Gastroesophageal sphincter (tissue), 4 donors: ENCODE results near the gene HELZ. TPM values are rescaled to one million over a fixed set of nuclear protein-coding genes. Genes with fewer than 3 reads are reported as not detected.
A peak's percentile ranks its signal among the peaks of the same experiment; 100 is the strongest.

Source experiments
- ATAC-seq: fragments of 150-250 bp; one replicate; pipeline ENCODE4 v1.9.1; 2016; ENCODE audit warnings: mild to moderate bottlenecking, moderate library complexity
- H3K27ac ChIP-seq, 4 donors: fragments of 200-600 bp; sonication (generic) in 3 of 4; 1 replicate in 3 of 4; 2 replicates in 1 of 4; pipeline ENCODE4 v1.5.1; 2016 to 2019
- H3K27me3 ChIP-seq: fragments of 200-600 bp; sonication (generic); one replicate; pipeline ENCODE4 v1.5.1; 2019
- H3K36me3 ChIP-seq, 2 donors: fragments of 200-600 bp; sonication (generic); one replicate each; pipeline ENCODE4 v1.5.1; 2019; ENCODE audit warnings: control low read depth in 1 of 2
- H3K4me1 ChIP-seq, 3 donors: fragments of 200-600 bp; sonication (generic); 1 replicate in 2 of 3; 2 replicates in 1 of 3; pipeline ENCODE4 v1.5.1; 2016 to 2019; ENCODE audit warnings: control low read depth in 2 of 3
- H3K4me3 ChIP-seq, 2 donors: fragments of 200-600 bp; sonication (generic); one replicate each; pipeline ENCODE4 v1.5.1; 2019; ENCODE audit warnings: mild to moderate bottlenecking in 1 of 2, moderate library complexity in 1 of 2
- H3K9me3 ChIP-seq, 3 donors: fragments of 200-600 bp; sonication (generic); one replicate each; pipeline ENCODE4 v1.5.1; 2017 to 2019; ENCODE audit warnings: control low read depth in 2 of 3
- EP300 ChIP-seq: sonication (generic); formaldehyde crosslinking; IDR thresholded peaks from one replicate; pipeline ENCODE4 v1.6.1; 2017; ENCODE audit warnings: antibody characterized with exemption, mild to moderate bottlenecking
- POLR2A ChIP-seq, 2 donors: fragments of 450-650 bp; IDR thresholded peaks; one replicate each; pipeline ENCODE4 v1.6.1; 2017; ENCODE audit warnings: antibody characterized with exemption in 2 of 2, mild to moderate bottlenecking in 2 of 2, moderate library complexity in 1 of 2
- POLR2AphosphoS5 ChIP-seq: sonication (generic); formaldehyde crosslinking; IDR thresholded peaks from one replicate; pipeline ENCODE4 v1.6.1; 2017; ENCODE audit warnings: antibody characterized with exemption
- WGBS, 2 donors: methylation state at CpG; one replicate each; pipeline ENCODE4 v1.1.5; 2018; ENCODE audit warnings: low coverage in 1 of 2; 5-methylcytosine and 5-hydroxymethylcytosine counted together
- total RNA-seq, 4 donors: library from RNA; depleted of rRNA; stranded (reverse); fragments of >200 nt; gene quantifications; one replicate each; pipeline ENCODE4 v1.1.0, GENCODE V29; 2016
- TF ChIP-seq, protein P1 (sequence below), 4 experiments: fragments of 200-600 bp in 2 of 4; fragments of 450-650 bp in 2 of 4; sonication (generic) in 1 of 4; IDR thresholded peaks; one replicate each; pipeline ENCODE4 v1.5.1; 2017 to 2019; ENCODE audit warnings: antibody characterized with exemption in 4 of 4, mild to moderate bottlenecking in 2 of 4, moderate library complexity in 2 of 4

HELZ gene
- total RNA-seq, 4 donors from 2014 or later: 43.7 to 70.2 (median 58.3) TPM

- Histone ChIP-seq H3K9me3 (no peaks in the 10 kb centered on the region), H3K36me3 (no peaks in the 10 kb centered on the region), H3K27me3 (no peaks in the 10 kb centered on the region), H3K4me3 (no peak overlapping the region), H3K4me1 (no peaks in the 10 kb centered on the region), H3K27ac (no peak overlapping the region)
- 85 to 100% methylated on average over 3 to 5 of the region's 13 CpGs for WGBS, 2 donors
- no peak for ATAC-seq
- TF ChIP-seq, protein P1, sequence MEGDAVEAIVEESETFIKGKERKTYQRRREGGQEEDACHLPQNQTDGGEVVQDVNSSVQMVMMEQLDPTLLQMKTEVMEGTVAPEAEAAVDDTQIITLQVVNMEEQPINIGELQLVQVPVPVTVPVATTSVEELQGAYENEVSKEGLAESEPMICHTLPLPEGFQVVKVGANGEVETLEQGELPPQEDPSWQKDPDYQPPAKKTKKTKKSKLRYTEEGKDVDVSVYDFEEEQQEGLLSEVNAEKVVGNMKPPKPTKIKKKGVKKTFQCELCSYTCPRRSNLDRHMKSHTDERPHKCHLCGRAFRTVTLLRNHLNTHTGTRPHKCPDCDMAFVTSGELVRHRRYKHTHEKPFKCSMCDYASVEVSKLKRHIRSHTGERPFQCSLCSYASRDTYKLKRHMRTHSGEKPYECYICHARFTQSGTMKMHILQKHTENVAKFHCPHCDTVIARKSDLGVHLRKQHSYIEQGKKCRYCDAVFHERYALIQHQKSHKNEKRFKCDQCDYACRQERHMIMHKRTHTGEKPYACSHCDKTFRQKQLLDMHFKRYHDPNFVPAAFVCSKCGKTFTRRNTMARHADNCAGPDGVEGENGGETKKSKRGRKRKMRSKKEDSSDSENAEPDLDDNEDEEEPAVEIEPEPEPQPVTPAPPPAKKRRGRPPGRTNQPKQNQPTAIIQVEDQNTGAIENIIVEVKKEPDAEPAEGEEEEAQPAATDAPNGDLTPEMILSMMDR (IDR thresholded peaks at IDR 0.05): no peak
- TF ChIP-seq POLR2A (IDR thresholded peaks at IDR 0.05) (no peak), EP300 (no peak), POLR2AphosphoS5 (no peak)
Observed at GRCh38 chr17:67032985-67033384, 212.0 kb downstream of the HELZ start.

GRCh38 chr17:67032382-67032781 is 212.6 kb downstream of the HELZ start:
- H3K9me3 ChIP-seq: no peaks in the 10 kb centered on the region
- no peak overlapping the region for H3K27ac ChIP-seq
- TF ChIP-seq, protein P1 (IDR thresholded peaks at IDR 0.05): no peak
- TF ChIP-seq POLR2A (IDR thresholded peaks at IDR 0.05): no peak
- TF ChIP-seq EP300: no peak
- TF ChIP-seq POLR2AphosphoS5: no peak
- H3K36me3 ChIP-seq: no peaks in the 10 kb centered on the region
- no peaks in the 10 kb centered on the region for H3K4me1 ChIP-seq
- H3K27me3 ChIP-seq: no peaks in the 10 kb centered on the region
- peak; percentile 25 for ATAC-seq
- no peak overlapping the region for H3K4me3 ChIP-seq
- WGBS, 2 donors: 74 to 100% methylated on average over 1 to 6 of the region's 14 CpGs

DNA sequence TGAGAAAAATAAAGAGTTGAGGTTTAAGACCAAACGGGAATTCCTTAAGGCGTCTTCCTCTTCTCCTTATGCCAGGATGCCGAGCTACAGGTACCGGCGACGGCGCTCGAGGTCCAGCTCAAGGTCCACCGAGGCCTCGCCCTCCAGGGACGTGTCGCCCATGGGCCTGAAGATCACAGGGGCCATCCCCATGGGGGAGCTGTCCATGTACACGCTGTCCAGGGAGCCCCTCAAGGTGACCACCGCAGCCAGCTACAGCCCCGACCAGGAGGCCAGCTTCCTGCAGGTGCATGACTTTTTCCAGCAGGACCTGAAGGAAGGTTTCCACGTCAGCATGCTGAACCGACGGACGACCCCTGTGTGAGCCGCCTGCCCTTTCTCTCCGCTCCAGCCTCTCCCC is 214.4 kb downstream of the HELZ start:
- WGBS, 2 donors: 93% methylated on average over 10 of the region's 21 CpGs; no CpG with 5 or more reads in 1 of the 2 donors
- no peaks in the 10 kb centered on the region for H3K4me1 ChIP-seq
- no peak overlapping the region for H3K27ac ChIP-seq
- no peak overlapping the region for H3K4me3 ChIP-seq
- no peaks in the 10 kb centered on the region for H3K9me3 ChIP-seq
- no peaks in the 10 kb centered on the region for H3K27me3 ChIP-seq
- H3K36me3 ChIP-seq: no peaks in the 10 kb centered on the region
- no peak for ATAC-seq
- no peak for TF ChIP-seq EP300
- no peak for TF ChIP-seq POLR2A (IDR thresholded peaks at IDR 0.05)

DNA sequence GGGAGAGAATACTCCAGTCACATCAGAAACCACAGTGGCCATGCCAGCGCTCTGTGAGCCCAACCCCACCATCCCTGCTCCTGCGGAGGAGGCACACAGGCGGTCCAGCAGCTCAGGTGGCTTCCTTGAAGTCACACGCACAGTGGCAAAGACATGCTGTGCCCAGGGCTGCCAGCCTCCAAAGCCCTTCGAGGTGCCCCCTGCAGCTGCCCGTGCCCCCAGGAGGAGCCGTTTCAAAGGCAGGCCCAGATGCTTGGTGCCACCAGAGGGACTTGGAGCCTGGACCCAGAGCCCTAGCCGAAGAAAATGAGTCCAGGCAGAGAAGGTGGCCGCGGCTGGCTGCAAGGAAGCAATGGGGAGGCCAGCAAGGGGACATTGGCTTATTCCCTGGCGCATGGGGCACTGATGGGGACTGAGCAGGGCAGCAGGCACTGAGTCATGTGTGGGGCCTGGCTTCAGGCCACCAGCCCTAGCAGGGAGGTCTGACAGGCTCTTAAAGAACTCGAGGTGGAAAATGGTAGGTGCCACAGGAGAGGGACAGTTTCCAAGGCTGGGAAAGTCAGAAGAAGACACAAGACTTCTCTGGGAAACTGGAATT is 217.9 kb downstream of the HELZ start:
- H3K36me3 ChIP-seq: no peaks in the 10 kb centered on the region
- 0 to 29% methylated on average over 1 of the region's 12 CpGs for WGBS, 2 donors
- ATAC-seq: no peak

DNA sequence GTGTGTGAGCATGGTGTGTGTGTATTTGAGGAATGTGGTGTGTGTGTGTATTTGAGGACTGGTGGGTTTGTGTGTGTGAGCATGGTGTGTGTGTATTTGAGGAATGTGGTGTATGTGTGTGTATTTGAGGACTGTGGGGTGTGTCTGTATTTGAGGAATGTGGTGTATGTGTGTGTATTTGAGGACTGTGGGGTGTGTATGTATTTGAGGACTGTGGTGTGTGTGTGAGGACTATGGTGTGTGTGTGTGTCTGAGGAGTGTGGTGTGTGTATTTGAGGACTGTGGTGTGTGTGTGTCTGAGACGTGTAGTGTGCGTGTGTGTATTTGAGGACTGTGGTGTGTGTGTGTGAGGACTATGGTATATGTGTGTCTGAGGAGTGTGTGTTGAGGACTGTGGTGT is 218.7 kb downstream of the HELZ start:
- Histone ChIP-seq H3K9me3 (no peaks in the 10 kb centered on the region), H3K4me1 (no peaks in the 10 kb centered on the region), H3K27ac (no peak overlapping the region), H3K27me3 (no peaks in the 10 kb centered on the region), H3K4me3 (no peak overlapping the region), H3K36me3 (no peaks in the 10 kb centered on the region)
- TF ChIP-seq POLR2A (IDR thresholded peaks at IDR 0.05) (no peak), EP300 (no peak), POLR2AphosphoS5 (no peak)
- TF ChIP-seq, protein P1 (IDR thresholded peaks at IDR 0.05): no peak
- 50 to 91% methylated on average over 1 to 2 of the region's 2 CpGs for WGBS, 2 donors
- ATAC-seq: no peak

More for the DNA sequence above, 217.9 kb downstream of the HELZ start:
- TF ChIP-seq POLR2A (IDR thresholded peaks at IDR 0.05) (no peak), EP300 (no peak), POLR2AphosphoS5 (no peak)
- TF ChIP-seq, protein P1 (IDR thresholded peaks at IDR 0.05): no peak
- Histone ChIP-seq H3K4me3 (no peak overlapping the region), H3K27me3 (no peaks in the 10 kb centered on the region), H3K4me1 (no peaks in the 10 kb centered on the region), H3K9me3 (no peaks in the 10 kb centered on the region), H3K27ac (no peak overlapping the region)
